Stimulated activated CD4-positive, alpha-beta T cell treated with anti-CD3 and anti-CD28 coated beads, Interleukin-2, amount 100 ng/mL, for 24 hours (primary cell): ENCODE data around the gene INKA2.

ENCODE experiments used
- DNase-seq, 2 donors: peaks; one replicate each; pipeline ENCODE4 v3.0.0-alpha.2; 2020

INKA2 gene

GRCh38 chr1:111696330-111696729, 42.9 kb downstream of the INKA2 start:
- DNase-seq = no peak

- no peak for DNase-seq
Observed at GRCh38 chr1:111695801-111696200, 43.4 kb downstream of the INKA2 start.

- DNase-seq = no peak
Observed at GRCh38 chr1:111691886-111692285, 47.3 kb downstream of the INKA2 start.

- no peak for DNase-seq
Observed at GRCh38 chr1:111690306-111690617, 48.9 kb downstream of the INKA2 start.
